ENCODE measurements around the gene KCNK17. TPM values are rescaled to one million over a fixed set of nuclear protein-coding genes. Genes with fewer than 3 reads are reported as not detected.

The KCNK17 gene
- total and polyA plus RNA-seq, 2 donors (not counting 3 experiments of a cell fraction or from before 2014, with no cell fraction given) = not detected

DNA sequence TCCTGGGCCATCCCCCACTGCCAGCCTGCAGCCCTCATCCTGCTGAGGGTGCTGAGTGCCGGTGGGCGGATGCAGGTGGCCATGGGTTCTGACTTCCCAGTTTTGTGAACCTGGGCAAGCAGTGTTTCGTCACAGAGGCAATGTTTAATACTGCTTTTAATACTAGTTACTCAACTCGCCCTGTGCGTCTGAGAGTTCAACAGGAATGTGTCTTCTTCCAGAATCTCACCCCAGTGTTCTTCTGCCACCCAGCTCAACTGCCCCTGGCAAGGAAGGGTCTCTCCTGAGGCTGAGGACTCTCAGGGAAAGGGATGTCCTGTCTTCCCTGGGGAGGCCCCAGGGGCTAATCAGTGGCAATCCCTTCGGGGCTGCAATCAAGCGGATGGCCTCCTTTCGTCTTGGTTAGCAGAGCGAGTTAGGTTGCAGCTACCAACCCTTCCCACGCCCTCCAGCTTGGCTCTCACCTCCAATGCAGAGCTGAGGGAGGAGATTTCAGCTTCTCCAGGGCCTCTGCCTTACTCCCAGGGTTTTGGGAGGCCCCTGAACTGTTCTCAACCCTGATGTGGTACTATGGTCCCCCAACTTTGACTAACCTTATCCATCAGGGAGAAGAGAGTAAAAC lies 6.3 kb upstream of the KCNK17 start:
- ChIA-PET POLR2A (no interaction called here), CTCF (interaction anchor here (1.4 kb wide), 1 partner anchor 18 kb away, joined by 4 read pairs; no protein-coding TSS in a partner anchor)
- no peaks in the 10 kb centered on the region for H3K27me3 ChIP-seq (ENCODE audit: control insufficient read depth in 2 of 2, insufficient read depth in 2 of 2, low read length in 2 of 2)
- TF ChIP-seq MYC (IDR thresholded peaks at IDR 0.05; ENCODE audit: low read depth, low read length) = no peak
- no peak for TF ChIP-seq FOS (IDR thresholded peaks at IDR 0.05; ENCODE audit: borderline replicate concordance, insufficient read depth, low read length)
- no peak for TF ChIP-seq EZH2 (IDR thresholded peaks at IDR 0.05; ENCODE audit: borderline replicate concordance, low read depth, low read length, severe bottlenecking)
- TF ChIP-seq, protein P1, sequence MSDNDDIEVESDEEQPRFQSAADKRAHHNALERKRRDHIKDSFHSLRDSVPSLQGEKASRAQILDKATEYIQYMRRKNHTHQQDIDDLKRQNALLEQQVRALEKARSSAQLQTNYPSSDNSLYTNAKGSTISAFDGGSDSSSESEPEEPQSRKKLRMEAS (IDR thresholded peaks at IDR 0.05; ENCODE audit: insufficient read depth, insufficient read length) = no peak
- TF ChIP-seq POLR2AphosphoS5 (IDR thresholded peaks at IDR 0.05; ENCODE audit: insufficient read depth, low read depth, low read length) = no peak
- TF ChIP-seq POLR2A (IDR thresholded peaks at IDR 0.05; ENCODE audit: low read depth, low read length) = no peak
- TF ChIP-seq GATA2 (IDR thresholded peaks at IDR 0.05; ENCODE audit: insufficient read depth, insufficient read length, low read depth, low read length) = no peak
- TF ChIP-seq CTCF (IDR thresholded peaks at IDR 0.05; ENCODE audit: extremely low read depth in 1 of 2, insufficient read depth in 1 of 2, low read depth in 1 of 2, low read length in 2 of 2) = no peak
- TF ChIP-seq JUN (IDR thresholded peaks at IDR 0.05; ENCODE audit: borderline replicate concordance, insufficient read depth, insufficient read length, low read depth) = no peak
- H3K79me2 ChIP-seq (ENCODE audit: control insufficient read depth, insufficient read depth, low read length) = no peaks in the 10 kb centered on the region
- no TSS peak for BruUV-seq (replicated peaks)
- no peak overlapping the region for H3K4me3 ChIP-seq (replicated peaks in 1 of 3; ENCODE audit: insufficient read depth in 1 of 3, low read depth in 1 of 3, low read length in 3 of 3)
- DNase-seq (ENCODE audit: low read depth, low spot score) = no peak
- H4K20me1 ChIP-seq (replicated peaks; ENCODE audit: control insufficient read depth, extremely low read depth, insufficient read depth, low read length) = no peaks in the 10 kb centered on the region
- no peak overlapping the region for H3K4me2 ChIP-seq (ENCODE audit: insufficient read depth, low read length)
- no peaks in the 10 kb centered on the region for H3K4me1 ChIP-seq (ENCODE audit: control insufficient read depth, extremely low read depth, insufficient read depth, low read length)
- dilution Hi-C loops (cut with MboI; ENCODE audit: extremely low pct_ligation_motif_present, low sequenced_read_pairs) (no loop called here), intact Hi-C loops (cut with micrococcal nuclease) (no loop called here)
- H2AFZ ChIP-seq (ENCODE audit: low read depth, low read length) = no peak overlapping the region
- no peaks in the 10 kb centered on the region for H3K9me1 ChIP-seq (replicated peaks; ENCODE audit: control insufficient read depth, extremely low read depth, insufficient read depth, low read length)
- H3K27ac ChIP-seq (ENCODE audit: insufficient read depth, low read depth, low read length) = no peak overlapping the region
- FAIRE-seq = no peak
- no peaks in the 10 kb centered on the region for H3K9me3 ChIP-seq (replicated peaks; ENCODE audit: control insufficient read depth, insufficient read depth, low read length)
- no peaks in the 10 kb centered on the region for H3K36me3 ChIP-seq (ENCODE audit: control insufficient read depth in 2 of 2, extremely low read depth in 1 of 2, insufficient read depth in 2 of 2, low read length in 2 of 2)
- no peak overlapping the region for H3K9ac ChIP-seq (replicated peaks; ENCODE audit: extremely low read depth, insufficient read depth, low read length)
